DOHH2 (cell line): ENCODE measurements around the gene F10.

Experiments used
- H3F3A ChIP-seq: fragments of 200-600 bp; sonication (generic), shearing (Covaris generic); 2 replicates; pipeline ENCODE4 v1.6.0; 2016; ENCODE audit warnings: antibody characterized with exemption, mild to moderate bottlenecking; ENCODE audit not compliant: control insufficient read depth, insufficient read depth
- H3K27ac ChIP-seq: fragments of 200-600 bp; sonication (generic); 2 replicates; pipeline ENCODE4 v1.5.1; 2014; ENCODE audit warnings: low read depth, mild to moderate bottlenecking, low read length, moderate library complexity
- H3K27me3 ChIP-seq: fragments of 200-600 bp; sonication (generic); 2 replicates; pipeline ENCODE4 v1.6.1; 2014; ENCODE audit warnings: mild to moderate bottlenecking, low read length, mixed read lengths; ENCODE audit not compliant: control insufficient read depth
- H3K36me3 ChIP-seq: fragments of 200-600 bp; sonication (generic); 2 replicates; pipeline ENCODE4 v1.6.1; 2014; ENCODE audit warnings: mild to moderate bottlenecking, low read length, moderate library complexity, mixed read lengths; ENCODE audit not compliant: control insufficient read depth
- H3K4me1 ChIP-seq: fragments of 200-600 bp; sonication (generic); 2 replicates; pipeline ENCODE4 v1.6.1; 2014; ENCODE audit warnings: mild to moderate bottlenecking, low read length, mixed read lengths; ENCODE audit not compliant: control insufficient read depth
- H3K4me2 ChIP-seq: fragments of 200-600 bp; sonication (generic); 2 replicates; pipeline ENCODE4 v1.6.0; 2014; ENCODE audit warnings: mild to moderate bottlenecking, low read length, moderate library complexity
- H3K4me3 ChIP-seq: fragments of 200-600 bp; sonication (generic); 2 replicates; pipeline ENCODE4 v1.5.1; 2014; ENCODE audit warnings: mild to moderate bottlenecking, low read length, mixed read lengths
- H3K79me2 ChIP-seq: fragments of 200-600 bp; sonication (generic); 2 replicates; pipeline ENCODE4 v1.6.1; 2014; ENCODE audit warnings: mild to moderate bottlenecking, low read length, mixed read lengths; ENCODE audit not compliant: control insufficient read depth
- H3K9me2 ChIP-seq: fragments of 200-600 bp; sonication (generic); replicated peaks from 2 replicates; pipeline ENCODE4 v1.6.1; 2014; ENCODE audit warnings: mild to moderate bottlenecking, low read length, mixed read lengths; ENCODE audit not compliant: control insufficient read depth
- H3K9me3 ChIP-seq: fragments of 200-600 bp; sonication (generic); 2 replicates; pipeline ENCODE4 v1.6.1; 2014; ENCODE audit warnings: antibody characterized with exemption, low read length, mixed read lengths; ENCODE audit not compliant: control insufficient read depth, insufficient read depth
- H4K20me1 ChIP-seq: fragments of 200-600 bp; sonication (generic); 2 replicates; pipeline ENCODE4 v1.6.0; 2014; ENCODE audit warnings: low read depth, mild to moderate bottlenecking, antibody characterized with exemption, low read length, moderate library complexity; ENCODE audit not compliant: control insufficient read depth, insufficient read depth
- CTCF ChIP-seq: fragments of 200-600 bp; sonication (generic); IDR thresholded peaks from one replicate; pipeline ENCODE4 v1.5.1; 2014; ENCODE audit warnings: antibody characterized with exemption, mild to moderate bottlenecking, low read depth, low read length; ENCODE audit not compliant: poor library complexity, severe bottlenecking
- EZH2phosphoT487 ChIP-seq: fragments of 200-600 bp; sonication (generic); IDR thresholded peaks from 2 replicates; pipeline ENCODE4 v1.6.1; 2017; ENCODE audit warnings: borderline replicate concordance, mild to moderate bottlenecking, antibody characterized with exemption, low read length, moderate library complexity, mixed read lengths

F10 gene

GRCh38 chr13:113083022-113083373 lies 39.6 kb upstream of the F10 start:
- no peaks in the 10 kb centered on the region for H3K27me3 ChIP-seq
- H3K4me2 ChIP-seq, result no peak overlapping the region
- no peak overlapping the region for H3K4me3 ChIP-seq
- no peaks in the 10 kb centered on the region for H3K9me3 ChIP-seq
- H3K36me3 ChIP-seq, result no peaks in the 10 kb centered on the region
- no peaks in the 10 kb centered on the region for H3F3A ChIP-seq
- H4K20me1 ChIP-seq, result no peaks in the 10 kb centered on the region
- TF ChIP-seq CTCF (no peak), EZH2phosphoT487 (no peak)
- no peaks in the 10 kb centered on the region for H3K79me2 ChIP-seq
- no peaks in the 10 kb centered on the region for H3K9me2 ChIP-seq
- H3K4me1 ChIP-seq, result no peaks in the 10 kb centered on the region
- no peak overlapping the region for H3K27ac ChIP-seq

GRCh38 chr13:113083402-113084061 lies 39.1 kb upstream of the F10 start:
- H3K4me2 ChIP-seq, result no peak overlapping the region
- no peak overlapping the region for H3K4me3 ChIP-seq
- no peaks in the 10 kb centered on the region for H3K36me3 ChIP-seq
- no peaks in the 10 kb centered on the region for H3K4me1 ChIP-seq
- H4K20me1 ChIP-seq, result no peaks in the 10 kb centered on the region
- H3K79me2 ChIP-seq, result no peaks in the 10 kb centered on the region
- no peaks in the 10 kb centered on the region for H3K27me3 ChIP-seq
- no peaks in the 10 kb centered on the region for H3F3A ChIP-seq
- TF ChIP-seq EZH2phosphoT487 (no peak), CTCF (no peak)
- H3K9me3 ChIP-seq, result no peaks in the 10 kb centered on the region
- H3K27ac ChIP-seq, result no peak overlapping the region
- H3K9me2 ChIP-seq, result no peaks in the 10 kb centered on the region

GRCh38 chr13:113084094-113084942 lies 38.3 kb upstream of the F10 start:
- Histone ChIP-seq H3K4me2 (no peak overlapping the region), H3K4me1 (no peaks in the 10 kb centered on the region), H4K20me1 (no peaks in the 10 kb centered on the region), H3K27ac (no peak overlapping the region), H3K9me3 (no peaks in the 10 kb centered on the region), H3K4me3 (no peak overlapping the region), H3F3A (no peaks in the 10 kb centered on the region), H3K36me3 (no peaks in the 10 kb centered on the region), H3K9me2 (no peaks in the 10 kb centered on the region), H3K27me3 (no peaks in the 10 kb centered on the region), H3K79me2 (no peaks in the 10 kb centered on the region)
- TF ChIP-seq EZH2phosphoT487 (no peak), CTCF (no peak)
